Loucy (cell line): ENCODE measurements around the gene CDH13.

Experiments
- EZH2phosphoT487 ChIP-seq: fragments of 200-600 bp; IDR thresholded peaks from 2 replicates; pipeline ENCODE4 v1.6.1; 2018; ENCODE audit warnings: antibody characterized with exemption, mild to moderate bottlenecking, moderate library complexity, borderline replicate concordance
- TF ChIP-seq, protein P1 (sequence below): fragments of 200-600 bp; sonication (generic); conservative IDR thresholded peaks from 2 replicates; pipeline ENCODE4 v1.5.1; 2014; ENCODE audit warnings: mild to moderate bottlenecking, antibody characterized with exemption, low read length

GRCh38 chr16:83308414-83308813 lies 681.6 kb downstream of the CDH13 start:
- TF ChIP-seq, protein P1, sequence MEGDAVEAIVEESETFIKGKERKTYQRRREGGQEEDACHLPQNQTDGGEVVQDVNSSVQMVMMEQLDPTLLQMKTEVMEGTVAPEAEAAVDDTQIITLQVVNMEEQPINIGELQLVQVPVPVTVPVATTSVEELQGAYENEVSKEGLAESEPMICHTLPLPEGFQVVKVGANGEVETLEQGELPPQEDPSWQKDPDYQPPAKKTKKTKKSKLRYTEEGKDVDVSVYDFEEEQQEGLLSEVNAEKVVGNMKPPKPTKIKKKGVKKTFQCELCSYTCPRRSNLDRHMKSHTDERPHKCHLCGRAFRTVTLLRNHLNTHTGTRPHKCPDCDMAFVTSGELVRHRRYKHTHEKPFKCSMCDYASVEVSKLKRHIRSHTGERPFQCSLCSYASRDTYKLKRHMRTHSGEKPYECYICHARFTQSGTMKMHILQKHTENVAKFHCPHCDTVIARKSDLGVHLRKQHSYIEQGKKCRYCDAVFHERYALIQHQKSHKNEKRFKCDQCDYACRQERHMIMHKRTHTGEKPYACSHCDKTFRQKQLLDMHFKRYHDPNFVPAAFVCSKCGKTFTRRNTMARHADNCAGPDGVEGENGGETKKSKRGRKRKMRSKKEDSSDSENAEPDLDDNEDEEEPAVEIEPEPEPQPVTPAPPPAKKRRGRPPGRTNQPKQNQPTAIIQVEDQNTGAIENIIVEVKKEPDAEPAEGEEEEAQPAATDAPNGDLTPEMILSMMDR, result no peak
- TF ChIP-seq EZH2phosphoT487, result no peak
